Activated T-cell treated with anti-CD3 and anti-CD28 coated beads, Interleukin-2, amount 50 U/mL, for 4 hours (primary cell): ENCODE results near the gene BMPER. TPM values are rescaled to one million over a fixed set of nuclear protein-coding genes. Genes with fewer than 3 reads are reported as not detected.
A peak's percentile ranks its signal among the peaks of the same experiment; 100 is the strongest.

Source experiments
- ATAC-seq, 2 donors: fragments of 200-7000 bp; cut with Tn5 transposase; one replicate each; pipeline ENCODE4 v1.10.0; 2021
- DNase-seq: peaks from one replicate; pipeline ENCODE4 v3.0.0-alpha.2; 2020
- H3K27me3 Mint-ChIP-seq: one replicate; pipeline ENCODE4 v1.8.0; 2021; ENCODE audit warnings: low read depth, mixed read lengths
- H3K36me3 Mint-ChIP-seq: one replicate; pipeline ENCODE4 v1.8.0; 2022; ENCODE audit warnings: mixed read lengths; ENCODE audit not compliant: insufficient read depth
- H3K4me1 Mint-ChIP-seq: one replicate; pipeline ENCODE4 v1.8.0; 2021; ENCODE audit warnings: low read depth, mixed read lengths
- H3K4me3 Mint-ChIP-seq: one replicate; pipeline ENCODE4 v1.8.0; 2021; ENCODE audit warnings: mild to moderate bottlenecking, moderate library complexity, mixed read lengths
- H3K9me3 Mint-ChIP-seq: one replicate; pipeline ENCODE4 v1.8.0; 2021; ENCODE audit warnings: mixed read lengths
- total RNA-seq, 3 donors: library from RNA; stranded (reverse); gene quantifications; one replicate each; pipeline ENCODE4 v1.2.1, GENCODE V29; 2021

The BMPER gene
- total RNA-seq, 3 donors from 2014 or later = 0.16 TPM; not detected in 2

- Mint-ChIP-seq H3K36me3 (no peaks in the 10 kb centered on the region), H3K4me3 (no peak overlapping the region), H3K27me3 (peaks cover 51% of the 10 kb centered on the region), H3K9me3 (no peaks in the 10 kb centered on the region), H3K4me1 (peaks cover 8% of the 10 kb centered on the region)
- no peak for ATAC-seq
- DNase-seq = no peak
These were observed 2.6 kb upstream of the BMPER start for GRCh38 chr7:33902746-33903145.

- Mint-ChIP-seq H3K36me3 (no peaks in the 10 kb centered on the region), H3K27me3 (peaks cover 45% of the 10 kb centered on the region), H3K4me3 (peak overlapping the region; percentile 69), H3K4me1 (peaks cover 8% of the 10 kb centered on the region), H3K9me3 (no peaks in the 10 kb centered on the region)
- DNase-seq (no peak), ATAC-seq (peak; percentile 69 to 71)
These were observed 1.3 kb upstream of the BMPER start for GRCh38 chr7:33903791-33904680.

- ATAC-seq (peak; percentile 63 to 67), DNase-seq (no peak)
- no peaks in the 10 kb centered on the region for H3K36me3 Mint-ChIP-seq
- peak overlapping the region; percentile 69 for H3K4me3 Mint-ChIP-seq
- H3K27me3 Mint-ChIP-seq = peaks cover 45% of the 10 kb centered on the region
- no peaks in the 10 kb centered on the region for H3K9me3 Mint-ChIP-seq
- peaks cover 8% of the 10 kb centered on the region for H3K4me1 Mint-ChIP-seq
These were observed 504 bp upstream of the BMPER start for GRCh38 chr7:33904681-33905388.

GRCh38 chr7:33906697-33907096 lies 1.4 kb downstream of the BMPER start:
- Mint-ChIP-seq H3K9me3 (no peaks in the 10 kb centered on the region), H3K27me3 (peaks cover 40% of the 10 kb centered on the region), H3K36me3 (no peaks in the 10 kb centered on the region), H3K4me1 (peaks cover 8% of the 10 kb centered on the region), H3K4me3 (no peak overlapping the region)
- DNase-seq (no peak), ATAC-seq (no peak)

DNA sequence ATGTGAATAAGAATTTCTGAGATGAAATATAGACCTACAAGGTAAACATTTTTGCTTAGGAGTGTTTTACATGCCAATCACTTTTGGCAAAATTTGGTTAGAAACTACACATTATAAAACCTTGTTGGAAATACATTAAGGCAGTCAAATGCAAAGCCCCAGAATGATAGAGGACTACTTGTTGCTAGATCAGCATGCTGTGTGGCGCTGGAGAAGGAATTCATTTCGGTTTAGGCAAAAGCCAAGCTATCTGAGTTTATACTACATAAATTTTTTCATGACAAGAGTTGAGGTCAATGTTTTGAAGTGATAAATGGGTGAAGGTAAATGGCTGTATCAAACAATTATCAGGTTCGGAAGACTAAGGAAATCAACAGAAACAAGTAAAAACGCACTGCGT lies 2.3 kb downstream of the BMPER start:
- H3K36me3 Mint-ChIP-seq = no peaks in the 10 kb centered on the region
- DNase-seq (no peak), ATAC-seq (no peak)
- H3K27me3 Mint-ChIP-seq = peaks cover 34% of the 10 kb centered on the region
- no peak overlapping the region for H3K4me3 Mint-ChIP-seq
- peaks cover 8% of the 10 kb centered on the region for H3K4me1 Mint-ChIP-seq
- no peaks in the 10 kb centered on the region for H3K9me3 Mint-ChIP-seq

DNA sequence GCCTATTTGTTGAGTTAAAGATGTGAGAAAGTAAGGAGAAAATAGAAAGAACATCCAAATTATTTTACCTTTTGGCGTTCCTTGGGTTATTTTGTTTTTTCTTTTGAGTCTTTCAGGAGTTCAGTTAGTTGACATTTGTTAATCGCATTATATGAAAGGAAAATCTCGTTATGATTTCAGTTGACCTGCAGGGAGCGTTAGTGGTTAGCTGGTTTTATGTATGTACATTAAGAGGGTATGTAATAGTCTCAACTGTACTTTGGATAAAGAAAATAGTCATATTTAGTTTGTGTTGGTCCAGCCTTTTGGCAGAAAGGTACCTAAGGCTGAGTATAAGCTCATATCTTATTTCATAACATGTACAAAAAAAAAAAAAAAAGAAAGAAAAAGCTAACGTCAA lies 4.0 kb downstream of the BMPER start:
- no peak overlapping the region for H3K4me3 Mint-ChIP-seq
- peaks cover 2% of the 10 kb centered on the region for H3K4me1 Mint-ChIP-seq
- ATAC-seq (no peak), DNase-seq (no peak)
- no peaks in the 10 kb centered on the region for H3K36me3 Mint-ChIP-seq
- H3K9me3 Mint-ChIP-seq = no peaks in the 10 kb centered on the region
- H3K27me3 Mint-ChIP-seq = peaks cover 24% of the 10 kb centered on the region

GRCh38 chr7:33909755-33910154 lies 4.4 kb downstream of the BMPER start:
- H3K36me3 Mint-ChIP-seq = no peaks in the 10 kb centered on the region
- peaks cover 22% of the 10 kb centered on the region for H3K27me3 Mint-ChIP-seq
- ATAC-seq = no peak
- H3K4me1 Mint-ChIP-seq = no peaks in the 10 kb centered on the region
- no peak overlapping the region for H3K4me3 Mint-ChIP-seq
- H3K9me3 Mint-ChIP-seq = no peaks in the 10 kb centered on the region
- no peak for DNase-seq

GRCh38 chr7:33910756-33911155 lies 5.4 kb downstream of the BMPER start:
- Mint-ChIP-seq H3K4me3 (no peak overlapping the region), H3K27me3 (peaks cover 22% of the 10 kb centered on the region), H3K36me3 (no peaks in the 10 kb centered on the region), H3K4me1 (no peaks in the 10 kb centered on the region), H3K9me3 (no peaks in the 10 kb centered on the region)
- no peak for DNase-seq
- ATAC-seq = no peak

- no peak overlapping the region for H3K4me3 Mint-ChIP-seq
- no peak for ATAC-seq
- no peaks in the 10 kb centered on the region for H3K4me1 Mint-ChIP-seq
- no peaks in the 10 kb centered on the region for H3K36me3 Mint-ChIP-seq
- no peaks in the 10 kb centered on the region for H3K9me3 Mint-ChIP-seq
- DNase-seq = no peak
- H3K27me3 Mint-ChIP-seq = peaks cover 6% of the 10 kb centered on the region
These were observed 11.2 kb downstream of the BMPER start for GRCh38 chr7:33916357-33917081.

DNA sequence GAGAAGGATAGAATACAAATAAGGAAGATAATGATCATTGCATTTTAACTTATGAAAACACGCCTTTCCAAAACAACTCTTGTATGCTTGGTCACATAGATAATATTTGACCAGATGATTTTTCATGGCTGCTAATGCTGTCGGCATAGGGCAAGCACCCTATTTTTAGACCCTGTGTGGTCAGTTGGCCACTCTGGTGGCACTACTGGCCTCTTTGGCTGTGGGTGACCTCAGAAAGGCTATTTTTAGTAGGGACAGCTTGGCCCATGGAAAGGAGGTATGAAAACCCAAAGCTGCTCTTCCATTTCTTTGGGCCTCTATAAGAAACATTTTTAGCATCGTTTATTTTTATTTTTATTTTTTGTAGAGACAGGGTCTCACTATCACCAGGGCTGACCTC lies 12.3 kb downstream of the BMPER start:
- no peaks in the 10 kb centered on the region for H3K9me3 Mint-ChIP-seq
- H3K27me3 Mint-ChIP-seq = peaks cover 7% of the 10 kb centered on the region
- H3K4me1 Mint-ChIP-seq = no peaks in the 10 kb centered on the region
- ATAC-seq = no peak
- no peak for DNase-seq
- H3K36me3 Mint-ChIP-seq = no peaks in the 10 kb centered on the region
- H3K4me3 Mint-ChIP-seq = no peak overlapping the region

GRCh38 chr7:33918438-33919143 lies 13.3 kb downstream of the BMPER start:
- no peaks in the 10 kb centered on the region for H3K9me3 Mint-ChIP-seq
- DNase-seq (no peak), ATAC-seq (no peak)
- peaks cover 5% of the 10 kb centered on the region for H3K27me3 Mint-ChIP-seq
- no peaks in the 10 kb centered on the region for H3K36me3 Mint-ChIP-seq
- no peaks in the 10 kb centered on the region for H3K4me1 Mint-ChIP-seq
- no peak overlapping the region for H3K4me3 Mint-ChIP-seq

DNA sequence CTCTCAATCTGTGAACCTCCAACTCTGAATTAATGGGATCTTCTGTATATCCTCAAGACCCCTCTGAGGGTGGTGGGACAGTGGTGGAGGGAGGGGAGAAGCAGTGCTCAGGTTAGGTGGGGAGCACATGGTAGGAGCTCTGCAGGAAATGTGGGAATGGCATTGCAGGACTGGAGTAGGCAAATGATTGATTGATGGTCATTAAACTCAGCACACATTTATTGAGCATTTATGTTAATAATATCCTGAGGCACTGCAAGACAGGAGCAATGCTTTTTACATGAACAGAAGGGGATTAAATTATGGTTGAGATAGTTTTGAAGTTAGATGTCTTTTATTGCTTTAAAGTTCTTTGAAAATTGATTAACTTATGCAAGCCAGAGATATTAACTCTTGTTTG lies 14.1 kb downstream of the BMPER start:
- ATAC-seq = no peak
- H3K4me3 Mint-ChIP-seq = no peak overlapping the region
- no peaks in the 10 kb centered on the region for H3K9me3 Mint-ChIP-seq
- DNase-seq = no peak
- no peaks in the 10 kb centered on the region for H3K36me3 Mint-ChIP-seq
- peaks cover 8% of the 10 kb centered on the region for H3K27me3 Mint-ChIP-seq
- H3K4me1 Mint-ChIP-seq = no peaks in the 10 kb centered on the region

- Mint-ChIP-seq H3K4me3 (no peak overlapping the region), H3K36me3 (no peaks in the 10 kb centered on the region), H3K9me3 (no peaks in the 10 kb centered on the region), H3K4me1 (no peaks in the 10 kb centered on the region), H3K27me3 (peaks cover 9% of the 10 kb centered on the region)
- ATAC-seq = no peak
- DNase-seq = no peak
These were observed 16.0 kb downstream of the BMPER start for GRCh38 chr7:33921216-33921938.
